Psoas muscle (tissue), 8 donors: ENCODE data around the gene AGTRAP. TPM values are rescaled to one million over a fixed set of nuclear protein-coding genes. Genes with fewer than 3 reads are reported as not detected.

ENCODE experiments used
- ATAC-seq, 4 donors: fragments of 200-7000 bp; cut with Tn5 transposase; one replicate each; pipeline ENCODE4 v1.9.1; 2020; ENCODE audit warnings: moderate library complexity in 3 of 4, mild to moderate bottlenecking in 2 of 4
- DNase-seq, 2 donors: peaks; one replicate each; pipeline ENCODE4 v3.0.0-alpha.2; 2020
- H3K27ac ChIP-seq: fragments of 200-600 bp; one replicate; pipeline ENCODE4 v1.8.0; 2022
- H3K27me3 ChIP-seq, 3 donors: fragments of 200-600 bp in 1 of 3; one replicate each; pipeline versions ENCODE4 v1.6.1 to v1.8.0; 2013 to 2022; ENCODE audit warnings: low read length in 2 of 3, mild to moderate bottlenecking in 2 of 3, moderate library complexity in 1 of 3; ENCODE audit not compliant: insufficient read depth in 3 of 3
- H3K36me3 ChIP-seq, 2 donors: fragments of 200-600 bp in 1 of 2; one replicate each; pipeline versions ENCODE4 v1.6.1 to v1.8.0; 2013 to 2022; ENCODE audit warnings: low read depth in 1 of 2, mild to moderate bottlenecking in 1 of 2, moderate library complexity in 1 of 2; ENCODE audit not compliant: insufficient read depth in 1 of 2
- H3K4me1 ChIP-seq: fragments of 200-600 bp; one replicate; pipeline ENCODE4 v1.8.0; 2022
- H3K4me3 ChIP-seq: fragments of 200-600 bp; one replicate; pipeline ENCODE4 v1.8.0; 2022; ENCODE audit warnings: mild to moderate bottlenecking
- H3K9me3 ChIP-seq: fragments of 200-600 bp; one replicate; pipeline ENCODE4 v1.8.0; 2022
- CTCF ChIP-seq: fragments of 200-600 bp; IDR thresholded peaks from one replicate; pipeline ENCODE4 v1.8.0; 2022; ENCODE audit warnings: antibody characterized with exemption
- WGBS, 3 donors: extraction: QIAGEN DNeasy Blood & Tissue Kit; methylation state at CpG; one replicate each; pipeline versions ENCODE4 v1.1.6 to v1.1.7; 2013; 5-methylcytosine and 5-hydroxymethylcytosine counted together
- intact Hi-C, 2 donors: fragments of 100-400 bp; cut with DNase I; formaldehyde crosslinking; loops; one replicate each; pipeline versions ENCODE4 v1.11.0 to v1.14.2; 2022
- polyA plus RNA-seq, 3 donors: library from polyadenylated mRNA; stranded (reverse); fragments of 200-250 nt; gene quantifications; one replicate each; pipeline ENCODE4 v1.2.3, GENCODE V29; 2013
- total RNA-seq, 4 donors: library from RNA; stranded (reverse); fragmentation: NEBNext Ultra II Directional in 2 of 4; extraction: Animal tissue kit (Norgen Biotek cat#: 25700) in 2 of 4; gene quantifications; one replicate each; pipeline versions ENCODE4 v1.2.1 to v1.2.4, GENCODE V29; 2021 to 2023
- donor health status: healthy with polysubstance abuse.
- donor health status: DM: no; HTN: no; CAD: no; lungs with moderate emphysema.
- donor health status: Bipolar disorder and iron deficiency.
- donor health status: healthy.
- donor health status: DM: yes; HTN: yes; CAD: no.
- donor health status: DM: no; HTN: no; CAD: no.
- donor health status: DM: no; HTN: no; CAD: no.
- donor health status: DM: yes; HTN: yes; CAD: no.

AGTRAP gene
- total and polyA plus RNA-seq, 7 donors: 28.5 to 179 (median 43.2) TPM

DNA sequence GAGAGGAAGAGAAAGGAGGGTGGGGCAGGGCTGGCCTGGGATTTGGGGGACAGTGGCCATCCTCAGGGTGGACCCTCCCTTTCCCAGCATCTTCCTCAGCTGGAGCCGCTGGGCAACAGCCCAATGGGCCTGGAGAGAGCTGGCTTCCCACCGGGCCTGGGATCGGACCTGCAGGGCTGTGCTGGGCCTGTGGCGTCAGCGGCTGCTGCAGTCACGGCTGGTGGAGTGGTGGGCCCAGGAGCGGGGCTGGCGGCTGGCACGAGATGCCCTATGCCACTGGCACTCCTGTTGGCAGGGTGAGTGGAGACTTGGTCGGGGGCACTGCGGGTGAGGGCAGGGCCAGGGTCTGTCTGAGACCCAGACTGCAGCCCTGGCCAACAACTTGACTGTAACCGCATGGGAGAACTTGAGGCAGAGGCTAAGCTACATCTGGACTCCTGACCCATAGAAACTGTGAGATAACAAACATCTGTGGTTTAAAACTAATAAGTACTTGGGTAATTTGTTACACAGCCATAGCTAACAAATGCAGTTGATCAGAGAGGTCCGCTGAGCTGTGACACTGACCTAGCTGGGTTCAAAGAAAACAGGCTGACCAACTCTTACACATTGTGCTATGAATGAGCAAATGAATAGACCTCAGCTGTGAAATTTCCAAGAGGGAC is 43.9 kb downstream of the AGTRAP start:
- 70 to 84% (median 80%) methylated on average over 13 of the region's 13 CpGs for WGBS, 3 donors
- H3K36me3 ChIP-seq: no peaks in the 10 kb centered on the region
- intact Hi-C loops: no loop called here
- H3K4me1 ChIP-seq: peaks cover 3% of the 10 kb centered on the region
- H3K27ac ChIP-seq: no peak overlapping the region
- ATAC-seq: no peak
- H3K9me3 ChIP-seq: no peaks in the 10 kb centered on the region
- H3K4me3 ChIP-seq: no peak overlapping the region
- no peaks in the 10 kb centered on the region for H3K27me3 ChIP-seq
- DNase-seq: no peak
- TF ChIP-seq CTCF: no peak

GRCh38 chr1:11780380-11781147 is 44.6 kb downstream of the AGTRAP start:
- Histone ChIP-seq H3K36me3 (no peaks in the 10 kb centered on the region), H3K4me1 (peaks cover 11% of the 10 kb centered on the region), H3K4me3 (no peak overlapping the region), H3K27ac (no peak overlapping the region), H3K27me3 (no peaks in the 10 kb centered on the region), H3K9me3 (no peaks in the 10 kb centered on the region)
- intact Hi-C loops: no loop called here
- DNase-seq (no peak), ATAC-seq (no peak)
- no peak for TF ChIP-seq CTCF
- 75 to 81% (median 79%) methylated on average over 8 to 10 of the region's 10 CpGs for WGBS, 3 donors

- WGBS, 3 donors: 36 to 58% (median 43%) methylated on average over 12 of the region's 12 CpGs
- no peak for DNase-seq
- Histone ChIP-seq H3K36me3 (no peaks in the 10 kb centered on the region), H3K27me3 (no peaks in the 10 kb centered on the region), H3K4me3 (no peak overlapping the region), H3K4me1 (peaks cover 13% of the 10 kb centered on the region), H3K27ac (no peak overlapping the region), H3K9me3 (no peaks in the 10 kb centered on the region)
- TF ChIP-seq CTCF: no peak
- intact Hi-C loops: no loop called here
- peak; percentile 36 to 66 (median 58) for ATAC-seq
Observed at GRCh38 chr1:11781297-11781696, 45.4 kb downstream of the AGTRAP start.

GRCh38 chr1:11782127-11782708 is 46.3 kb downstream of the AGTRAP start:
- no peak for DNase-seq
- no peak for TF ChIP-seq CTCF
- peaks cover 21% of the 10 kb centered on the region for H3K4me1 ChIP-seq
- no peaks in the 10 kb centered on the region for H3K27me3 ChIP-seq
- no peak for ATAC-seq
- H3K9me3 ChIP-seq: no peaks in the 10 kb centered on the region
- no peaks in the 10 kb centered on the region for H3K36me3 ChIP-seq
- no peak overlapping the region for H3K27ac ChIP-seq
- intact Hi-C loops: no loop called here
- H3K4me3 ChIP-seq: no peak overlapping the region
- 82 to 89% (median 86%) methylated on average over 6 of the region's 6 CpGs for WGBS, 3 donors
